H1 (cell line): Measurements from ENCODE around the gene ATAD3A. TPM values are rescaled to one million over a fixed set of nuclear protein-coding genes. Genes with fewer than 3 reads are reported as not detected.

Experiments
- RNF2 ChIP-seq: fragments of 200-900, 300-1000 bp; sonication (generic); IDR thresholded peaks from 2 replicates; pipeline ENCODE4 v1.7.1; 2016; ENCODE audit warnings: borderline replicate concordance, low read depth, mild to moderate bottlenecking, antibody characterized with exemption, low read length; ENCODE audit not compliant: poor library complexity, severe bottlenecking; ENCODE audit errors: missing control alignments
- TEAD4 ChIP-seq: IDR thresholded peaks from 2 replicates; pipeline ENCODE4 v1.6.1; 2012; ENCODE audit warnings: low read depth, low read length, inconsistent platforms, mixed read lengths
- polyA plus RNA-seq, 7 experiments: library from polyadenylated mRNA; depleted of rRNA in 3 of 7; stranded (reverse) in 5 of 7; unstranded in 2 of 7; fragments of >200 nt in 5 of 7; fragments of 200-250 nt in 2 of 7; gene quantifications; 1 replicate in 5 of 7; 2 replicates in 1 of 7; 4 replicates in 1 of 7; pipeline versions ENCODE4 v1.2.1 to v1.2.3, GENCODE V29; 2011 to 2013; ENCODE audit warnings: missing spikeins in 2 of 7, mixed read lengths in 2 of 7
- total RNA-seq: library from RNA; stranded (reverse); fragmentation: NEBNext Ultra II Directional; extraction: Animal tissue kit (Norgen Biotek cat#: 25700); gene quantifications from 2 replicates; pipeline ENCODE4 v1.2.1, GENCODE V29; 2021

The ATAD3A gene
- total and polyA plus RNA-seq, 2 of the 8 experiments (the other 6 are each of a cell fraction or from before 2014, with no cell fraction given) = 28.3 to 64.7 TPM

DNA sequence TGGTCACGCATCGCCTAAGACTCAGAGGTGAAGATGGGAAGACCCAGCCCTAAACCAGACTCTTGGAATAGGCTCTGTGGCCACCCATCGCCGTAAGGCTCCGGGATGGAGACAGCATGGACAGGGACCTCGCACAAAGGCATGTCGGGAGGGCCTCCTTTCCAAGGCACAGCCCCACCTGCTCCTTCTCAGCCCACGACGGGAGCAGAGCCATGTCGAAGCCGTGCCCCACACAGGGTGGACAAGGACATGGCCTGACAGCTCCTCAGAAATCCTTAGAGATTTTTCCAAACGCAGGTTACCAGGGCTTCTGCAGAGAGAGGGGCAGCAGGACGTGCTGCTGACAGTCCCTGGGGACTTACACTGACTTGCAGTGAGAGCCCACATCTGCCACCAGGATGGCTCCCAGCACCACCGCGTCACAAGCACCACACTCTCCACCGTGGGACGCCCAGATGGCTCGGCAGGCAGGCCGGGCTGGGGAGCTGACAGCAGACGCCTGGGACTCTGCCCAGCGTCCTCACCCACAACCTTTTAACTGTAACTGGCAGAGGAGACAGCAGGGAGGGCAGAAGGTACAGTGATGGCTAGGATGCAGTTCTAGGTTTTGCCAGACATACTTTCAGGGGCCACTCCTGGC, 50.7 kb downstream of the ATAD3A start (continued):
- no peak for TF ChIP-seq RNF2
- TF ChIP-seq TEAD4 = no peak
- TF ChIP-seq, all 59 proteins: peak for 0
